ENCODE measurements around the gene ME3.
A peak's percentile ranks its signal among the peaks of the same experiment; 100 is the strongest.

The ME3 gene

DNA sequence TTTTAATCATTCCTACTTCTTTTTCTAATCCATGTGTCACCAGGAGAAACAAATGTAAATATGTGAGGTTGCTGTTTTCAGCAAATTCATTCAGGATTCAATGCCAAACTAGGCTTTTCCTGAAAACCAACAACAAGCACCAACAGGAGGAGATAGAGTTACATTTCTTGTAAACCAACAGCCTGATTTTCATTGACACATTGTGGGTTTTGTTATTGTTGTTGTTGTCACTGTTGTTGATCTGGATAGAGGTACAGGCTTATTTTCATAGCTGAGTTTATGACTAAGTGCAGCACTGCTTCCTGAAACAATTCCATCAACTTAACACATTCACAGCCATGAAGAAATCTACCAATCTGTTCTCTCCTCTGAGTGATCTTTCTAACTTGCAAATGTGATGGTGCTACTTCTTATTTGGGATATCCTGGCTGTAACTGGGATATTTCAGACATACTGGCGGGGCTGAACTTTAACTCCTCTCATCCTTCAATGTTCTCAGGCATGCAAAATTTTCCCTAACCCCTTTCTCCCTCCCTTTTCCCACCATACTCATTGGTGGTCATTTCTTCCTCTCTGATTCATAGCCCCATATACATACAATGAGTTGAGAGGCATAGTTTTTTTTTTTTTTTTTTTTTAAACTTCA is 65.5 kb downstream of the ME3 start:
- Mint-ChIP-seq H3K27me3 (peaks cover under 1% of the 10 kb centered on the region), H3K36me3 (ENCODE audit: low read depth) (no peaks in the 10 kb centered on the region), H3K4me1 (ENCODE audit: low read depth) (peaks cover 19% of the 10 kb centered on the region), H3K9me3 (no peaks in the 10 kb centered on the region), H3K4me3 (no peak overlapping the region), H3K27ac (no peak overlapping the region)
- no peak for DNase-seq

DNA sequence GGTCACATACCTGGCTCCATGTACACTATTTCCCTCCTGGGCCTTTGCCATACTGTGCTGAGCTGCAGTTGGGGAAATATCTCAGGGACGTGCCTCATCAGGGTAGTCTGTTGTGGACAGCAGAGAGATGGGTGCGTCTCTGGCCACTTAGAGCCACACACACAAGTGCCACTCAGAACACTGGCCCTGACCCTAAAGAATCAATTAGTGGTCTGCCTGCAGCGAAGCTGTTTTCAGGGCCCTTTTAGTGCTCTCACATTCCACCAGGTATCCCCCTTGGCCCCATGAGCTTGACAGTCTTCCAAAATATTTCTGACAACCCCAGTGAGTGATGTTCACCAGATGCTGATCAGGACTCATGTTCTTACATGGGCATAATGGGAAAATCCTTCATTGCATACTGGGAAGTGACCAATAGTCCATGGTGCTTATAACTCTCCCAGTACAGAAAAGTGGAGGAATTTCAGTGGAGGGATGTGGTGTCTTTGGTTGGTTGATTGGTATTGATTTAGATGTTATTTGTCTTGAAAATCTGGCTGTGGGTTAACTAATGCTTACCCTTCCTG is 66.1 kb downstream of the ME3 start:
- no peak overlapping the region for H3K27ac Mint-ChIP-seq
- no peak for DNase-seq
- H3K4me1 Mint-ChIP-seq (ENCODE audit: low read depth) = peaks cover 19% of the 10 kb centered on the region
- no peaks in the 10 kb centered on the region for H3K27me3 Mint-ChIP-seq
- no peaks in the 10 kb centered on the region for H3K36me3 Mint-ChIP-seq (ENCODE audit: low read depth)
- H3K4me3 Mint-ChIP-seq = no peak overlapping the region
- no peaks in the 10 kb centered on the region for H3K9me3 Mint-ChIP-seq

- Mint-ChIP-seq H3K9me3 (peaks cover 10% of the 10 kb centered on the region), H3K36me3 (ENCODE audit: low read depth) (peaks cover 2% of the 10 kb centered on the region), H3K4me1 (ENCODE audit: low read depth) (peaks cover 40% of the 10 kb centered on the region), H3K27ac (no peak overlapping the region), H3K27me3 (no peaks in the 10 kb centered on the region), H3K4me3 (no peak overlapping the region)
- no peak for DNase-seq
Observed at GRCh38 chr11:86596861-86597586, 75.4 kb downstream of the ME3 start.

GRCh38 chr11:86595955-86596354 is 76.5 kb downstream of the ME3 start:
- peaks cover 49% of the 10 kb centered on the region for H3K4me1 Mint-ChIP-seq (ENCODE audit: low read depth)
- no peaks in the 10 kb centered on the region for H3K27me3 Mint-ChIP-seq
- no peak overlapping the region for H3K4me3 Mint-ChIP-seq
- peaks cover 8% of the 10 kb centered on the region for H3K36me3 Mint-ChIP-seq (ENCODE audit: low read depth)
- DNase-seq = no peak
- no peak overlapping the region for H3K27ac Mint-ChIP-seq
- peaks cover 16% of the 10 kb centered on the region for H3K9me3 Mint-ChIP-seq

GRCh38 chr11:86595451-86595850 is 77.0 kb downstream of the ME3 start:
- peaks cover 54% of the 10 kb centered on the region for H3K4me1 Mint-ChIP-seq (ENCODE audit: low read depth)

GRCh38 chr11:86594746-86595145 is 77.7 kb downstream of the ME3 start:
- H3K27me3 Mint-ChIP-seq = no peaks in the 10 kb centered on the region
- peak overlapping the region; percentile 3 for H3K27ac Mint-ChIP-seq
- peaks cover 8% of the 10 kb centered on the region for H3K36me3 Mint-ChIP-seq (ENCODE audit: low read depth)
- peaks cover 18% of the 10 kb centered on the region for H3K9me3 Mint-ChIP-seq
- no peak for DNase-seq
- H3K4me3 Mint-ChIP-seq = no peak overlapping the region
- peaks cover 61% of the 10 kb centered on the region for H3K4me1 Mint-ChIP-seq (ENCODE audit: low read depth)

More at GRCh38 chr11:86595451-86595850, 77.0 kb downstream of the ME3 start:
- H3K9me3 Mint-ChIP-seq = peaks cover 18% of the 10 kb centered on the region
- H3K36me3 Mint-ChIP-seq (ENCODE audit: low read depth) = peaks cover 8% of the 10 kb centered on the region
- H3K4me3 Mint-ChIP-seq = no peak overlapping the region
- no peak for DNase-seq
- H3K27ac Mint-ChIP-seq = no peak overlapping the region
- no peaks in the 10 kb centered on the region for H3K27me3 Mint-ChIP-seq

- Mint-ChIP-seq H3K4me1 (ENCODE audit: low read depth) (peaks cover 65% of the 10 kb centered on the region), H3K4me3 (no peak overlapping the region)
Observed at GRCh38 chr11:86593833-86594232, 78.6 kb downstream of the ME3 start.

DNA sequence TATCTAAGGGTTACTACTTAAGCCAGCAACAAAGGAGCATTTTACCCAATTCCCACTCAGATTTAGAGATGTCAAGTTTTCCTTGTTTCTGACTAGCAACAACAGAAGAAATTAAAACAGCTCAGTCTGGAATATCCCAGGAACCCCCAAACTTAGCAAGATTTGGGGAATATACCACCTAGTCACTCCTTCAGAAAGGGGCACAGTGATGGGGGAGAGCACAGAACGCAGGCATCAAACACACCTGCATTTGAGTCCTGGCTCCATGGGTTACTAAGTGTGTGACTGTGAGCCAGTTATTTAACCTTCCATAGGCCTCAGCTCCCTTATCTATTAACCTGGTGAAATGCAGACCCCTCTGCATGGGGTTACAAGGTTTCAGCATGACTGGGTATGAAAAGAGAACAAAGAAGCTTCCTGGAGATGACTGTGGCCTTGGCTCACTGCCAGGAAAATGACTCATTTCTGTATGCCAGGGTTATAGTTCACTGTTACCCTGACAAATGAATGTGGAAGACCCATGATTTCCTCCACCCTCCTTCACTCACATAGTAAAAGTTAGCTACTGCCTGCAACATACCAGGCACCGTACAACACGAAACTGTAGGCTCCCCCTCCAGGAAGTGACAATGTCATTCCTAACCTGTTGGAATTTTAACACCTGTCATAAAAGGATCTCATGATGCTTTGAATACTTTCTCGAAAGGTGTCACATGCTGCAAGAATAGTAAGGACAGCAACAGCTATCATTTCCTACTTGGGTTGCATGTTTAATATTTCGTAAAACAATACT is 79.6 kb downstream of the ME3 start:
- Mint-ChIP-seq H3K4me3 (peak overlapping the region; percentile 42), H3K27me3 (no peaks in the 10 kb centered on the region), H3K27ac (peak overlapping the region; percentile 93), H3K4me1 (ENCODE audit: low read depth) (peaks cover 68% of the 10 kb centered on the region), H3K36me3 (ENCODE audit: low read depth) (peaks cover 8% of the 10 kb centered on the region), H3K9me3 (peaks cover 15% of the 10 kb centered on the region)
- DNase-seq = peak; percentile 79

More at GRCh38 chr11:86593833-86594232, 78.6 kb downstream of the ME3 start:
- Mint-ChIP-seq H3K27me3 (no peaks in the 10 kb centered on the region), H3K27ac (peak overlapping the region; percentile 93), H3K9me3 (peaks cover 15% of the 10 kb centered on the region), H3K36me3 (ENCODE audit: low read depth) (peaks cover 8% of the 10 kb centered on the region)
- DNase-seq = no peak

DNA sequence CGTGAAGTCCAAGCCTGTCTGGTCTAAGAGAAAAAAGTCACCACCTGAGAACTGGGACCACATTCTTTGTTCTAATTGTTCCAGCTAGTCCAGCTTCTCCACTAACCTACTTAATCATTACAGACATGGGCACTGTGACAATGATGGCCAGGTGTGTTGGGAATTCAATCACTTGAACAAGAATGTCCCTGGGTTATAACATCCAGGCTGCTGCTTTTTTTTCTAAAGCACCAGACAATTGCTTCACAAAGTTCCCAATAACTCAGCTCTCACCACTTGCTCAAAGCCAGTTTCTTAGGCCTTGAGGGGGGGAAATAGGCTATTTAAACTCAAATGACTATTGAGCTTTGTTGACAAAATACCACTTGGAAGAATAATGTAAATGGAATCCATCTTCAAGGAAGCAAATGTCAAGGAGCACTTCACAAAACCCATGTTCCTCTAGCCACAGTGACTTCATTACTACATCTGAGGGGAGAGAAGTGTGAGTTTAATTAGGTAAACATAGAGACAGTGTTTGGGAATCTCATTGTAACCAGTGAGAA is 80.3 kb downstream of the ME3 start:
- H3K9me3 Mint-ChIP-seq = peaks cover 15% of the 10 kb centered on the region

DNA sequence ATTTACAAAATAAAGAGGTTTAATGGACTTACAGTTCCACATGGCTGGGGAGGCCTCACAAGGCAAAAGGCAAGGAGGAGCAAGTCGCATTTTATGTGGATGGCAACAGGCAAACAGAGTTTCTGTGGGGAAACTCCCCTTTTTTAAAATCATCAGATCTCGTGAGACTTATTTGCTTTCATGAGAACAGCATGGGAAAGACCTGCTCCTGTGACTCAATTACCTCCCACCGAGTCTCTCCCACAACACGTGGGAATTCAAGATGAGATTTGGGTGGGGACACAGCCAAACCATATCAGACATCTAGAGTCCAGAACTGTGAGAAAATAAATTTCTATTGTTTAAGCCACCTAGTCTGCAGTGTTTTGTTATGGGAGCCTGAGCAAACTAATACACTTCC is 80.8 kb downstream of the ME3 start:
- H3K4me1 Mint-ChIP-seq (ENCODE audit: low read depth) = peaks cover 73% of the 10 kb centered on the region
- no peak for DNase-seq
- H3K4me3 Mint-ChIP-seq = no peak overlapping the region
- H3K9me3 Mint-ChIP-seq = peaks cover 15% of the 10 kb centered on the region
- H3K27me3 Mint-ChIP-seq = no peaks in the 10 kb centered on the region
- peaks cover 8% of the 10 kb centered on the region for H3K36me3 Mint-ChIP-seq (ENCODE audit: low read depth)
- peak overlapping the region; percentile 93 for H3K27ac Mint-ChIP-seq

More for the DNA sequence above, 80.3 kb downstream of the ME3 start:
- peak overlapping the region; percentile 93 for H3K27ac Mint-ChIP-seq
- H3K27me3 Mint-ChIP-seq = no peaks in the 10 kb centered on the region
- no peak overlapping the region for H3K4me3 Mint-ChIP-seq
- no peak for DNase-seq
- peaks cover 8% of the 10 kb centered on the region for H3K36me3 Mint-ChIP-seq (ENCODE audit: low read depth)
- peaks cover 74% of the 10 kb centered on the region for H3K4me1 Mint-ChIP-seq (ENCODE audit: low read depth)

DNA sequence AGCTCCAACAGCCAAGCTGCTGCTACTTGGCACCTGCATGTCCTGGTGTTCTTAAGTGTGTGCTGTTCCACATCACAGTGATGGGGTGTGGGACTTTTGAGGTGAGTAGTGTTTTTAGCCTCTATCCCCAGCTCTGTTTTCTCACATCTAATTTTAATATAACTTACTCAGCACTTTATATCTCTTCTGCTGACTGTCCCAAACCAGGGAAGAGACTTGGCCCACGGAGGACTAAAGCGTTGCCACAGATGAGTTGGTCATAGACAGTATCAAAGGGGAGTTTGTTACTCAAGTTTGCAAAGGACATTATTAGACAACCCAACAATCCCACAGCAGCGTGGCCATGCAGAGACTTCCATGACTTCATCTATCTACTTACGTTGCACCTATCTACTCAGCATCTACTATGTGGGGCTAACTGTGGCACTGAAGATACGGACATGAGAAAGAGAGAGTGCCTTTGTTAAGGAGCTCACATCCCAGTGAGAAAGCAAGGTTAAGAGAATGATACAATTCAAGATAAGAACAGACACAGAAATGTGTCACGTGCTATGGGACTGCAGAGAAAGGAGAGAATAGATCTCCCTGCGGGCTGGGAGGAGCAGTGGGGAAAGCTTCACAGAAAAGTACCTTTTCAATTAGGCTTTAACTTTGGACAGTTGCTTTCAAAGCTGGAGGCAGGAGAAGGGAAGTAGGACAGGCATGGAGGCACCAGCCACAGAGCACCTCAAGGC is 82.4 kb downstream of the ME3 start:
- H3K9me3 Mint-ChIP-seq = peaks cover 15% of the 10 kb centered on the region
- no peak overlapping the region for H3K27ac Mint-ChIP-seq
- peaks cover 8% of the 10 kb centered on the region for H3K36me3 Mint-ChIP-seq (ENCODE audit: low read depth)
- peaks cover 64% of the 10 kb centered on the region for H3K4me1 Mint-ChIP-seq (ENCODE audit: low read depth)
- no peaks in the 10 kb centered on the region for H3K27me3 Mint-ChIP-seq
- DNase-seq = no peak
- no peak overlapping the region for H3K4me3 Mint-ChIP-seq

GRCh38 chr11:86589204-86589603 is 83.2 kb downstream of the ME3 start:
- no peak for DNase-seq
- H3K27ac Mint-ChIP-seq = no peak overlapping the region
- H3K4me3 Mint-ChIP-seq = no peak overlapping the region
- H3K9me3 Mint-ChIP-seq = peaks cover 14% of the 10 kb centered on the region
- H3K36me3 Mint-ChIP-seq (ENCODE audit: low read depth) = peaks cover 8% of the 10 kb centered on the region
- peaks cover 56% of the 10 kb centered on the region for H3K4me1 Mint-ChIP-seq (ENCODE audit: low read depth)
- no peaks in the 10 kb centered on the region for H3K27me3 Mint-ChIP-seq

- Mint-ChIP-seq H3K9me3 (peaks cover 13% of the 10 kb centered on the region), H3K4me1 (ENCODE audit: low read depth) (peaks cover 50% of the 10 kb centered on the region), H3K36me3 (ENCODE audit: low read depth) (peaks cover 8% of the 10 kb centered on the region), H3K27me3 (no peaks in the 10 kb centered on the region), H3K27ac (no peak overlapping the region), H3K4me3 (no peak overlapping the region)
- DNase-seq = no peak
Observed at GRCh38 chr11:86588566-86589090, 83.8 kb downstream of the ME3 start.
